Spleen (tissue), 11 donors: ENCODE data around the gene RPA1. TPM values are rescaled to one million over a fixed set of nuclear protein-coding genes. Genes with fewer than 3 reads are reported as not detected.

Experiments used
- DNase-seq: peaks from one replicate; pipeline ENCODE4 v3.0.0-alpha.2; 2020
- H3K27ac ChIP-seq, 8 donors: fragments of 200-600 bp; sonication (generic) in 7 of 8; 1 replicate in 4 of 8; 2 replicates in 4 of 8; pipeline versions ENCODE4 v1.5.0 to v1.8.0; 2016 to 2021; ENCODE audit warnings: inconsistent platforms in 4 of 8, mild to moderate bottlenecking in 4 of 8, moderate library complexity in 1 of 8
- H3K27me3 ChIP-seq, 7 donors: fragments of 200-600 bp; sonication (generic) in 6 of 7; replicated peaks in 1 of 7; 1 replicate in 4 of 7; 2 replicates in 3 of 7; pipeline versions ENCODE4 v1.5.0 to v1.8.0; 2016 to 2021; ENCODE audit warnings: inconsistent platforms in 3 of 7, mild to moderate bottlenecking in 1 of 7
- H3K36me3 ChIP-seq, 6 donors: fragments of 200-600 bp; sonication (generic) in 5 of 6; 1 replicate in 4 of 6; 2 replicates in 2 of 6; pipeline versions ENCODE4 v1.5.0 to v1.8.0; 2016 to 2021; ENCODE audit warnings: inconsistent platforms in 2 of 6
- H3K4me1 ChIP-seq, 6 donors: fragments of 200-600 bp; sonication (generic) in 5 of 6; 1 replicate in 3 of 6; 2 replicates in 3 of 6; pipeline versions ENCODE4 v1.5.0 to v1.8.0; 2016 to 2021; ENCODE audit warnings: inconsistent platforms in 3 of 6
- H3K4me3 ChIP-seq, 8 donors: fragments of 200-600 bp; sonication (generic) in 7 of 8; 1 replicate in 4 of 8; 2 replicates in 4 of 8; pipeline versions ENCODE4 v1.5.0 to v1.8.0; 2016 to 2021; ENCODE audit warnings: inconsistent platforms in 4 of 8, mild to moderate bottlenecking in 4 of 8, moderate library complexity in 2 of 8
- H3K9me3 ChIP-seq, 8 donors: fragments of 200-600 bp; sonication (generic) in 7 of 8; 1 replicate in 4 of 8; 2 replicates in 4 of 8; pipeline versions ENCODE4 v1.5.0 to v1.8.0; 2016 to 2021; ENCODE audit warnings: inconsistent platforms in 4 of 8
- POLR2A ChIP-seq, 3 donors: fragments of 450-650 bp; IDR thresholded peaks; one replicate each; pipeline ENCODE4 v1.5.1; 2017; ENCODE audit warnings: antibody characterized with exemption in 3 of 3, mild to moderate bottlenecking in 1 of 3
- POLR2AphosphoS5 ChIP-seq, 3 donors: sonication (generic); formaldehyde crosslinking; IDR thresholded peaks; one replicate each; pipeline ENCODE4 v1.5.1; 2017; ENCODE audit warnings: antibody characterized with exemption in 3 of 3
- WGBS, 5 donors: extraction: QIAGEN DNeasy Blood & Tissue Kit in 3 of 5; methylation state at CpG; one replicate each; pipeline versions ENCODE4 v1.1.5 to v1.1.7; 2013 to 2018; 5-methylcytosine and 5-hydroxymethylcytosine counted together
- intact Hi-C: fragments of 100-400 bp; cut with DNase I; formaldehyde crosslinking; loops from one replicate; pipeline ENCODE4 v1.15.0; 2023; ENCODE audit warnings: low total_unique reads
- polyA plus RNA-seq, 3 donors: library from polyadenylated mRNA; stranded (reverse); fragments of 200-250 nt; gene quantifications; one replicate each; pipeline ENCODE4 v1.2.1, GENCODE V29; 2013
- total RNA-seq, 7 donors: library from RNA; depleted of rRNA in 3 of 7; stranded (reverse); fragments of >200 nt in 3 of 7; fragmentation: NEBNext Ultra II Directional in 4 of 7; extraction: Animal tissue kit (Norgen Biotek cat#: 25700) in 4 of 7; gene quantifications; one replicate each; pipeline versions ENCODE4 v1.1.0 to v1.2.1, GENCODE V29; 2016 to 2021
- TF ChIP-seq, protein P1 (sequence below), 11 experiments: fragments of 200-600 bp in 7 of 11; fragments of 450-650 bp in 4 of 11; sonication (generic) in 4 of 11; IDR thresholded peaks in 8 of 11; conservative IDR thresholded peaks in 3 of 11; 1 replicate in 7 of 11; 2 replicates in 4 of 11; pipeline versions ENCODE4 v1.4.0 to v1.8.0; 2016 to 2021; ENCODE audit warnings: antibody characterized with exemption in 11 of 11, inconsistent platforms in 4 of 11, mild to moderate bottlenecking in 1 of 11
- donor health status: healthy with polysubstance abuse.
- donor health status: DM: no; HTN: no; CAD: no; lungs with moderate emphysema.
- donor health status: DM: no; HTN: no; CAD: no.
- donor health status: Bipolar disorder and iron deficiency.
- donor health status: healthy.
- donor health status: DM: no; HTN: no; CAD: no.
- donor health status: DM: yes; HTN: yes; CAD: no.

RPA1 gene
- total and polyA plus RNA-seq, 10 donors, result 20.7 to 101 (median 35.1) TPM

DNA sequence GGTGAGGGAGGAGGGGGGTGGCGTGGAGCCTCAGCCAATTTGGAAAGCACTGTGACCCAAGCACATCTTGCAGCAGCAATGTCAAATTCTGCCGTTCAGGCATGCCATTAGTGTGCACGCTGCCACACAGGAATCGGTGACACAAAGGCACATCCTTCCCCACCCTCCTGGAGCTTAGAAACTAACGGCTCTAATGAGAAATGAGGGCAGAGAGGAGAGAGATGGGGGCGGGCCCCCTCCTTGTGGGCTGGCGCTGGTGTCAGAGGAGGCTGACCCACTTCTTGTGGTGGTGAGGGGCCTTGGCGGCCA lies 100.5 kb downstream of the RPA1 start:
- intact Hi-C loops, result no loop called here
- no peaks in the 10 kb centered on the region for H3K4me1 ChIP-seq
- TF ChIP-seq, protein P1, sequence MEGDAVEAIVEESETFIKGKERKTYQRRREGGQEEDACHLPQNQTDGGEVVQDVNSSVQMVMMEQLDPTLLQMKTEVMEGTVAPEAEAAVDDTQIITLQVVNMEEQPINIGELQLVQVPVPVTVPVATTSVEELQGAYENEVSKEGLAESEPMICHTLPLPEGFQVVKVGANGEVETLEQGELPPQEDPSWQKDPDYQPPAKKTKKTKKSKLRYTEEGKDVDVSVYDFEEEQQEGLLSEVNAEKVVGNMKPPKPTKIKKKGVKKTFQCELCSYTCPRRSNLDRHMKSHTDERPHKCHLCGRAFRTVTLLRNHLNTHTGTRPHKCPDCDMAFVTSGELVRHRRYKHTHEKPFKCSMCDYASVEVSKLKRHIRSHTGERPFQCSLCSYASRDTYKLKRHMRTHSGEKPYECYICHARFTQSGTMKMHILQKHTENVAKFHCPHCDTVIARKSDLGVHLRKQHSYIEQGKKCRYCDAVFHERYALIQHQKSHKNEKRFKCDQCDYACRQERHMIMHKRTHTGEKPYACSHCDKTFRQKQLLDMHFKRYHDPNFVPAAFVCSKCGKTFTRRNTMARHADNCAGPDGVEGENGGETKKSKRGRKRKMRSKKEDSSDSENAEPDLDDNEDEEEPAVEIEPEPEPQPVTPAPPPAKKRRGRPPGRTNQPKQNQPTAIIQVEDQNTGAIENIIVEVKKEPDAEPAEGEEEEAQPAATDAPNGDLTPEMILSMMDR (IDR thresholded peaks at IDR 0.05 in 8 of 11, conservative IDR thresholded peaks at IDR 0.05 in 3 of 11), result no peak
- TF ChIP-seq POLR2A (IDR thresholded peaks at IDR 0.05) (no peak), POLR2AphosphoS5 (IDR thresholded peaks at IDR 0.05) (no peak)
- H3K27ac ChIP-seq, result no peak overlapping the region
- no peak for DNase-seq
- 50 to 67% (median 59%) methylated on average over 8 of the region's 8 CpGs for WGBS, 5 donors
- no peaks in the 10 kb centered on the region for H3K36me3 ChIP-seq
- no peaks in the 10 kb centered on the region for H3K9me3 ChIP-seq
- peaks cover 0 to 16% (median 0%) of the 10 kb centered on the region in 7 donors for H3K27me3 ChIP-seq
- no peak overlapping the region for H3K4me3 ChIP-seq

GRCh38 chr17:1931844-1932579 lies 102.2 kb downstream of the RPA1 start:
- no peaks in the 10 kb centered on the region for H3K36me3 ChIP-seq
- no peaks in the 10 kb centered on the region for H3K9me3 ChIP-seq
- intact Hi-C loops, result no loop called here
- peaks cover 0 to 9% (median 0%) of the 10 kb centered on the region in 7 donors for H3K27me3 ChIP-seq
- H3K4me3 ChIP-seq, result no peak overlapping the region
- H3K4me1 ChIP-seq, result no peaks in the 10 kb centered on the region
- no peak for DNase-seq
- no peak overlapping the region for H3K27ac ChIP-seq
- TF ChIP-seq POLR2A (IDR thresholded peaks at IDR 0.05) (no peak), POLR2AphosphoS5 (IDR thresholded peaks at IDR 0.05) (no peak)
- TF ChIP-seq, protein P1 (IDR thresholded peaks at IDR 0.05 in 8 of 11, conservative IDR thresholded peaks at IDR 0.05 in 3 of 11), result no peak
- WGBS, 5 donors, result 74 to 96% (median 86%) methylated on average over 19 to 27 of the region's 27 CpGs

DNA sequence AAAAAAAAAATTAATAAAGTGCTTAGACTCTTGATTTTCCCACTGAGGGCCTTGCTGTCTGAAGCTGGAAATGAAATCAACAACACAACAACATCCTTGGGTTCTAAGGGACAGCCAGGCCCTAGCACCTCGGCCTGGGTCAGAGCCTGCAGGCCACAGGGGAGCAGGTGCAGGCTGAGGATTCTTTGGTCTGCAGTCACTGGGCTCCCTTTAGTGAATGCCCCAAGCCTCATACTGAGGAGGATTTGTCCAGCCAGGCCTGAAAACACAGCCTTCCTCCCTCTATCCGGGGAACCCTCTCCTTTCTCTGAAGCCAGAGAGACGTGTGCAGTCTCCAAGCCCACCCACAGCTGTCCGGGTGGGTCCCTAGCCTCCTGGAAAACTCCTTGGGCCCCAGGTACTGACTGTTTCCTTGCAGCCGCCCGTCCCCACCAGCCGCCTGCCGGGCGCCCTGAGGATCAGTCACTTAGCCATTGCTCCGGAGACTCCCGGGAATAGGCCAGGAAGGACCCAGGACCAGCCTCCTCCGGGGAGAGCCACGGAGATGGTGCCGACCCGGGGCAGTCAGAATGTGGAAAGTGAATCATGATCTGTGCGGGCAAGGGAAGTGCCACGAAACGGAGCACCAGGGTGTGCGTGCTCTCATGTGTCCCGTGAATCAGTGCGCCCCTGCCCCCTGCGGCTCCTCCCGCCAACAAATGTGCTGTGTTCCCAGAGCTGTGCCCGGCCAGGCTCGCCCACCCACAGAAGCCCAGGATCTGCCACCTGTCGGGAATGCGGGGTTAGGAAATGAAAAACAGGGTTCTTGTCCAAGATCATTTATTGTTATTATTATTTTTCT lies 104.3 kb downstream of the RPA1 start:
- peaks cover 0 to 5% (median 0%) of the 10 kb centered on the region in 7 donors for H3K27me3 ChIP-seq
- H3K4me1 ChIP-seq, result no peaks in the 10 kb centered on the region
- H3K4me3 ChIP-seq, result no peak overlapping the region
- 89 to 94% (median 90%) methylated on average over 24 to 27 of the region's 27 CpGs for WGBS, 5 donors
- no peaks in the 10 kb centered on the region for H3K36me3 ChIP-seq
- no peak for TF ChIP-seq POLR2AphosphoS5 (IDR thresholded peaks at IDR 0.05)
- TF ChIP-seq, protein P1 (IDR thresholded peaks at IDR 0.05 in 8 of 11, conservative IDR thresholded peaks at IDR 0.05 in 3 of 11), result no peak
- TF ChIP-seq POLR2A (IDR thresholded peaks at IDR 0.05), result no peak
- no peak for DNase-seq
- H3K9me3 ChIP-seq, result no peaks in the 10 kb centered on the region
- intact Hi-C loops, result no loop called here
- no peak overlapping the region for H3K27ac ChIP-seq

- Histone ChIP-seq H3K9me3 (no peaks in the 10 kb centered on the region), H3K4me1 (no peaks in the 10 kb centered on the region), H3K36me3 (no peaks in the 10 kb centered on the region), H3K4me3 (no peak overlapping the region), H3K27me3 (peaks cover 0 to 5% (median 0%) of the 10 kb centered on the region in 7 donors), H3K27ac (no peak overlapping the region)
- TF ChIP-seq, protein P1 (IDR thresholded peaks at IDR 0.05 in 8 of 11, conservative IDR thresholded peaks at IDR 0.05 in 3 of 11), result no peak
- no peak for TF ChIP-seq POLR2AphosphoS5 (IDR thresholded peaks at IDR 0.05)
- TF ChIP-seq POLR2A (IDR thresholded peaks at IDR 0.05), result no peak
- intact Hi-C loops, result no loop called here
- 88 to 92% (median 90%) methylated on average over 17 of the region's 17 CpGs for WGBS, 5 donors
- no peak for DNase-seq
Measured at GRCh38 chr17:1934901-1935300, 105.1 kb downstream of the RPA1 start.
